Heart left ventricle (tissue), 16 donors: ENCODE measurements around the gene SPI1. TPM values are rescaled to one million over a fixed set of nuclear protein-coding genes. Genes with fewer than 3 reads are reported as not detected.

Source experiments
- ATAC-seq, 4 donors: fragments of 200-7000 bp; cut with Tn5 transposase; one replicate each; pipeline ENCODE4 v1.9.1; 2020 to 2022; ENCODE audit warnings: moderate library complexity in 4 of 4, mild to moderate bottlenecking in 3 of 4, moderate number of reproducible peaks in 1 of 4
- DNase-seq, 5 donors: peaks; one replicate each; pipeline ENCODE4 v3.0.0-alpha.2; 2020
- H3K27ac ChIP-seq, 12 donors: fragments of 200-600 bp; sonication (generic) in 4 of 12; one replicate each; pipeline versions ENCODE4 v1.5.0 to v1.8.0; 2016 to 2022; ENCODE audit warnings: mild to moderate bottlenecking in 2 of 12
- H3K27me3 ChIP-seq, 9 donors: fragments of 200-600 bp; sonication (generic) in 2 of 9; one replicate each; pipeline versions ENCODE4 v1.5.1 to v1.8.0; 2016 to 2022; ENCODE audit warnings: mild to moderate bottlenecking in 3 of 9
- H3K36me3 ChIP-seq, 9 donors: fragments of 200-600 bp; sonication (generic) in 2 of 9; one replicate each; pipeline versions ENCODE4 v1.5.0 to v1.8.0; 2018 to 2022; ENCODE audit warnings: mild to moderate bottlenecking in 2 of 9
- H3K4me1 ChIP-seq, 12 donors: fragments of 200-600 bp; sonication (generic) in 4 of 12; one replicate each; pipeline versions ENCODE4 v1.5.0 to v1.8.0; 2016 to 2022; ENCODE audit warnings: mild to moderate bottlenecking in 3 of 12
- H3K4me3 ChIP-seq, 12 donors: fragments of 200-600 bp; sonication (generic) in 4 of 12; one replicate each; pipeline versions ENCODE4 v1.5.0 to v1.8.0; 2017 to 2022; ENCODE audit warnings: mild to moderate bottlenecking in 9 of 12, moderate library complexity in 4 of 12
- H3K9me3 ChIP-seq, 12 donors: fragments of 200-600 bp; sonication (generic) in 4 of 12; one replicate each; pipeline versions ENCODE4 v1.5.0 to v1.8.0; 2016 to 2022; ENCODE audit warnings: mild to moderate bottlenecking in 1 of 12
- POLR2A ChIP-seq, 2 donors: fragments of 450-650 bp; IDR thresholded peaks; one replicate each; pipeline ENCODE4 v1.6.1; 2017; ENCODE audit warnings: antibody characterized with exemption in 2 of 2, mild to moderate bottlenecking in 2 of 2, moderate library complexity in 2 of 2
- WGBS, 4 donors: extraction: QIAGEN DNeasy Blood & Tissue Kit in 2 of 4; methylation state at CpG; one replicate each; pipeline versions ENCODE4 v1.1.5 to v1.1.7; 2013 to 2018; 5-methylcytosine and 5-hydroxymethylcytosine counted together
- intact Hi-C, 10 donors: fragments of 100-400 bp; cut with DNase I; formaldehyde crosslinking; loops; one replicate each; pipeline versions ENCODE4 v1.11.1 to v1.14.2; 2022
- polyA plus RNA-seq, 2 donors: library from polyadenylated mRNA; stranded (reverse); fragments of 200-250 nt; gene quantifications; one replicate each; pipeline ENCODE4 v1.2.3, GENCODE V29; 2013
- total RNA-seq, 9 donors: library from RNA; depleted of rRNA in 2 of 9; stranded (reverse); fragments of >200 nt in 2 of 9; fragmentation: NEBNext Ultra II Directional in 3 of 9; extraction: Animal tissue kit (Norgen Biotek cat#: 25700) in 3 of 9; gene quantifications; one replicate each; pipeline versions ENCODE4 v1.1.0 to v1.2.4, GENCODE V29; 2016 to 2023
- TF ChIP-seq, protein P1 (sequence below), 12 donors: fragments of 200-600 bp; sonication (generic) in 4 of 12; IDR thresholded peaks; one replicate each; pipeline versions ENCODE4 v1.5.0 to v1.8.0; 2018 to 2022; ENCODE audit warnings: antibody characterized with exemption in 12 of 12, mild to moderate bottlenecking in 5 of 12
- donor health status: ischemic (EF 13 %, LVEDD 7.1; RV severe dilation, severe dysfunction).
- donor health status: healthy with polysubstance abuse.
- donor health status: DM: no; HTN: yes; CAD: no.
- donor health status: DM: no; HTN: no; CAD: no.
- donor health status: ischemic (EF 25% LVEDD 6.9; RV normal size, moderate dysfunction).
- donor health status: ischemic (EF 25% LVEDD 5.7; RV mildly dilated, moderate dysfunction).
- donor health status: healthy.
- donor health status: DM: yes; HTN: yes; CAD: no.
- donor health status: ischemic (EF 35%, LVEDD 5.7; RV mildly dilated, moderate dysfunction).
- donor health status: nonischemic (EF 11% LVEDD 7.7; RV severe dilation, severe dysfunction).
- donor health status: DM: yes; HTN: yes; CAD: no.
- donor health status: PGD.
- donor health status: ischemic (EF 29% LVEDD 5.4; RV normal size, mild dysfunction).
- donor health status: nonischemic (EF 23%, LVEDD 6.1; RV moderate dilation, normal function).

SPI1 gene
- total and polyA plus RNA-seq, 11 donors, result 2.8 to 78.9 (median 8.1) TPM

DNA sequence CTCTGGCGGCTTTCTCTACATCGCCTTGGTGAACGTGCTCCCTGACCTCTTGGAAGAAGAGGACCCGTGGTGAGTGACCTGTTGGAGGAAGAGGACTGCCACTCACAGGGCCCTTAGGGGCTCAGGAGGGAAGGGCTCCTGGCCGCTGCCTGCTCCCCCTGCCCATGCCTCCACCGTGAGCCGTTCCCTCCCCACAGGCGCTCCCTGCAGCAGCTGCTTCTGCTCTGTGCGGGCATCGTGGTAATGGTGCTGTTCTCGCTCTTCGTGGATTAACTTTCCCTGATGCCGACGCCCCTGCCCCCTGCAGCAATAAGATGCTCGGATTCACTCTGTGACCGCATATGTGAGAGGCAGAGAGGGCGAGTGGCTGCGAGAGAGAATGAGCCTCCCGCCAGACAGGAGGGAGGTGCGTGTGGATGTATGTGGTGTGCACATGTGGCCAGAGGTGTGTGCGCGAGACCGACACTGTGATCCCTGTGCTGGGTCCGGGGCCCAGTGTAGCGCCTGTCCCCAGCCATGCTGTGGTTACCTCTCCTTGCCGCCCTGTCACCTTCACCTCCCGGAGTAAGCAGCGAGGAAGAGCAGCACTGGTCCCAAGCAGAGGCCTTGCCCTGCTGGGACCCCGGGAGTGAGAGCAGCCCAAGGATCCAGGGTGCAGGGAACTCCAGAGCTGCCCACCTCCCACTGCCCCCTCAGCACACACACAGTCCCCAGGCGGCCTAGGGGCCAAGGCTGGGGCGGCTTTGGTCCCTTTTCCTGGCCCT is 36.9 kb upstream of the SPI1 start:
- Histone ChIP-seq H3K9me3 (no peaks in the 10 kb centered on the region), H3K4me1 (peaks cover 7 to 52% (median 27%) of the 10 kb centered on the region in 12 donors), H3K4me3 (peak overlapping the region in 1 of 12 donors; percentile 21), H3K27ac (peak overlapping the region; percentile 38 to 92 (median 84)), H3K36me3 (peaks cover 0 to 87% (median 76%) of the 10 kb centered on the region in 9 donors), H3K27me3 (no peaks in the 10 kb centered on the region)
- no peak for TF ChIP-seq POLR2A (IDR thresholded peaks at IDR 0.05)
- TF ChIP-seq, protein P1, sequence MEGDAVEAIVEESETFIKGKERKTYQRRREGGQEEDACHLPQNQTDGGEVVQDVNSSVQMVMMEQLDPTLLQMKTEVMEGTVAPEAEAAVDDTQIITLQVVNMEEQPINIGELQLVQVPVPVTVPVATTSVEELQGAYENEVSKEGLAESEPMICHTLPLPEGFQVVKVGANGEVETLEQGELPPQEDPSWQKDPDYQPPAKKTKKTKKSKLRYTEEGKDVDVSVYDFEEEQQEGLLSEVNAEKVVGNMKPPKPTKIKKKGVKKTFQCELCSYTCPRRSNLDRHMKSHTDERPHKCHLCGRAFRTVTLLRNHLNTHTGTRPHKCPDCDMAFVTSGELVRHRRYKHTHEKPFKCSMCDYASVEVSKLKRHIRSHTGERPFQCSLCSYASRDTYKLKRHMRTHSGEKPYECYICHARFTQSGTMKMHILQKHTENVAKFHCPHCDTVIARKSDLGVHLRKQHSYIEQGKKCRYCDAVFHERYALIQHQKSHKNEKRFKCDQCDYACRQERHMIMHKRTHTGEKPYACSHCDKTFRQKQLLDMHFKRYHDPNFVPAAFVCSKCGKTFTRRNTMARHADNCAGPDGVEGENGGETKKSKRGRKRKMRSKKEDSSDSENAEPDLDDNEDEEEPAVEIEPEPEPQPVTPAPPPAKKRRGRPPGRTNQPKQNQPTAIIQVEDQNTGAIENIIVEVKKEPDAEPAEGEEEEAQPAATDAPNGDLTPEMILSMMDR (IDR thresholded peaks at IDR 0.05), result no peak
- intact Hi-C loops, result no loop called here
- WGBS, 4 donors, result 83 to 86% (median 85%) methylated on average over 28 to 31 of the region's 31 CpGs
- DNase-seq (peak in 1 of 5 donors; percentile 53), ATAC-seq (peak in 3 of 4 donors; percentile 1 to 10 (median 5))

DNA sequence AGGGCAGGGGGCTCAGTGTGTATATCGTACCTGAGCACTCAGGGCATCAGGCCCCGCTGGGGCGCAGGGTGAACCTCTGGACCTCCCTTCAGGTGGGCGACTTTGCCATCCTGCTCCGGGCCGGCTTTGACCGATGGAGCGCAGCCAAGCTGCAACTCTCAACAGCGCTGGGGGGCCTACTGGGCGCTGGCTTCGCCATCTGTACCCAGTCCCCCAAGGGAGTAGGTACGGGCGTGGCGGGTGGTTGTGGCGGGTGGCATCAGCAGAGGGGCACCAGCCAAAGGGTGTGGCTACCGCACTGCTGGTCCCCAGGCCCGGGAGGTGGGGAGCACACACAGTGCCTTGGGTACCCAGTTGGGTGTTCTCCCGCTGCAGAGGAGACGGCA is 36.3 kb upstream of the SPI1 start:
- Histone ChIP-seq H3K4me3 (no peak overlapping the region), H3K36me3 (peaks cover 0 to 81% (median 72%) of the 10 kb centered on the region in 9 donors), H3K4me1 (peaks cover 7 to 58% (median 31%) of the 10 kb centered on the region in 12 donors), H3K9me3 (no peaks in the 10 kb centered on the region), H3K27me3 (no peaks in the 10 kb centered on the region), H3K27ac (peak overlapping the region in 7 of 12 donors; percentile 46 to 90 (median 84))
- TF ChIP-seq POLR2A (IDR thresholded peaks at IDR 0.05), result no peak
- TF ChIP-seq, protein P1 (IDR thresholded peaks at IDR 0.05), result no peak
- DNase-seq (peak in 1 of 5 donors; percentile 67), ATAC-seq (no peak)
- intact Hi-C loops, result no loop called here
- 88 to 91% (median 89%) methylated on average over 12 to 19 of the region's 19 CpGs for WGBS, 4 donors

- peak; percentile 62 to 91 (median 72) for DNase-seq
- intact Hi-C loops, result no loop called here
- no peak for TF ChIP-seq POLR2A (IDR thresholded peaks at IDR 0.05)
- TF ChIP-seq, protein P1 (IDR thresholded peaks at IDR 0.05), result no peak
- Histone ChIP-seq H3K9me3 (no peaks in the 10 kb centered on the region), H3K27ac (peak overlapping the region in 8 of 12 donors; percentile 13 to 90 (median 58)), H3K27me3 (no peaks in the 10 kb centered on the region), H3K36me3 (peaks cover 0 to 77% (median 69%) of the 10 kb centered on the region in 9 donors), H3K4me1 (peaks cover 7 to 64% (median 36%) of the 10 kb centered on the region in 12 donors), H3K4me3 (no peak overlapping the region)
- 66 to 73% (median 71%) methylated on average over 16 of the region's 16 CpGs for WGBS, 4 donors
- ATAC-seq, result peak in 2 of 4 donors; percentile 4 to 48
Observed at GRCh38 chr11:47413908-47414684, 35.7 kb upstream of the SPI1 start.

GRCh38 chr11:47413351-47413750 is 35.0 kb upstream of the SPI1 start:
- H3K9me3 ChIP-seq, result no peaks in the 10 kb centered on the region
- peaks cover 7 to 68% (median 38%) of the 10 kb centered on the region in 12 donors for H3K4me1 ChIP-seq
- no peak for TF ChIP-seq POLR2A (IDR thresholded peaks at IDR 0.05)
- TF ChIP-seq, protein P1 (IDR thresholded peaks at IDR 0.05), result no peak
- intact Hi-C loops, result no loop called here
- DNase-seq, result no peak
- WGBS, 4 donors, result 82 to 93% (median 88%) methylated on average over 7 to 13 of the region's 13 CpGs
- H3K36me3 ChIP-seq, result peaks cover 0 to 70% (median 61%) of the 10 kb centered on the region in 9 donors
- no peak for ATAC-seq
- peak overlapping the region in 5 of 12 donors; percentile 13 to 90 (median 66) for H3K27ac ChIP-seq
- no peaks in the 10 kb centered on the region for H3K27me3 ChIP-seq
- H3K4me3 ChIP-seq, result no peak overlapping the region
